GM19239 (cell line): ENCODE results near the gene MBD2.

Source experiments
- DNase-seq: peaks from one replicate; pipeline ENCODE4 v3.0.0; 2011; ENCODE audit warnings: low spot score; ENCODE audit not compliant: insufficient read length
- FAIRE-seq: peaks from 2 replicates; lab custom pipeline; 2011; peaks lifted over from hg19 to GRCh38; lab: Jason Lieb, UNC

The MBD2 gene

GRCh38 chr18:54204883-54205282, 19.6 kb downstream of the MBD2 start:
- FAIRE-seq (no peak), DNase-seq (no peak)

GRCh38 chr18:54203914-54204313, 20.6 kb downstream of the MBD2 start:
- FAIRE-seq, result no peak

GRCh38 chr18:54202851-54203250, 21.6 kb downstream of the MBD2 start:
- FAIRE-seq (no peak), DNase-seq (no peak)

More at GRCh38 chr18:54203914-54204313, 20.6 kb downstream of the MBD2 start:
- DNase-seq, result no peak

- DNase-seq, result no peak
- no peak for FAIRE-seq
These were observed 26.6 kb downstream of the MBD2 start for GRCh38 chr18:54197747-54198411.

- DNase-seq (no peak), FAIRE-seq (no peak)
These were observed 30.7 kb downstream of the MBD2 start for GRCh38 chr18:54193786-54194185.

- FAIRE-seq (no peak), DNase-seq (no peak)
These were observed 31.6 kb downstream of the MBD2 start for GRCh38 chr18:54192900-54193299.

GRCh38 chr18:54192415-54192814, 32.1 kb downstream of the MBD2 start:
- no peak for FAIRE-seq

GRCh38 chr18:54191352-54191751, 33.1 kb downstream of the MBD2 start:
- FAIRE-seq, result no peak
- no peak for DNase-seq

More at GRCh38 chr18:54192415-54192814, 32.1 kb downstream of the MBD2 start:
- no peak for DNase-seq

GRCh38 chr18:54187372-54187771, 37.1 kb downstream of the MBD2 start:
- DNase-seq (no peak), FAIRE-seq (no peak)

- peak; percentile 64 for FAIRE-seq
- DNase-seq, result no peak
These were observed 39.6 kb downstream of the MBD2 start for GRCh38 chr18:54184836-54185235.

- DNase-seq (no peak), FAIRE-seq (peak; percentile 71)
These were observed 41.1 kb downstream of the MBD2 start for GRCh38 chr18:54183390-54183789.

GRCh38 chr18:54181856-54182602, 42.4 kb downstream of the MBD2 start:
- DNase-seq (no peak), FAIRE-seq (peak; percentile 68)

GRCh38 chr18:54173980-54174630, 50.4 kb downstream of the MBD2 start:
- DNase-seq, result no peak
- FAIRE-seq, result peak; percentile 93

GRCh38 chr18:54173250-54173649, 51.2 kb downstream of the MBD2 start:
- no peak for DNase-seq
- no peak for FAIRE-seq

- FAIRE-seq (peak; percentile 42), DNase-seq (no peak)
These were observed 54.8 kb downstream of the MBD2 start for GRCh38 chr18:54169431-54170403.

- FAIRE-seq, result no peak
- no peak for DNase-seq
These were observed 59.0 kb downstream of the MBD2 start for GRCh38 chr18:54165450-54165849.

GRCh38 chr18:54163453-54163852, 61.0 kb downstream of the MBD2 start:
- DNase-seq, result no peak
- no peak for FAIRE-seq

GRCh38 chr18:54162431-54162830, 62.0 kb downstream of the MBD2 start:
- DNase-seq (no peak), FAIRE-seq (no peak)

GRCh38 chr18:54161267-54161666, 63.2 kb downstream of the MBD2 start:
- FAIRE-seq (no peak), DNase-seq (no peak)

- DNase-seq (no peak), FAIRE-seq (no peak)
These were observed 64.6 kb downstream of the MBD2 start for GRCh38 chr18:54159906-54160305.
